OCI-LY7 (cell line): ENCODE data around the gene PDCL2. TPM values are rescaled to one million over a fixed set of nuclear protein-coding genes. Genes with fewer than 3 reads are reported as not detected.

ENCODE experiments used
- BruUV-seq: library from RNA; stranded (reverse); fragments of 400-500 nt; replicated peaks from 2 replicates; lab custom pipeline; 2021; lab: Mats Ljungman, UMichigan
- CTCF ChIA-PET: fragments of 300-600 bp; sonication (Branson Sonifier 250); formaldehyde crosslinking; loops from one replicate; lab custom pipeline; 2022; ENCODE audit warnings: antibody characterized with exemption; ENCODE audit not compliant: unreplicated experiment; lab: Charles Lee
- POLR2A ChIA-PET: fragments of 300-600 bp; sonication (Branson Sonifier 250); formaldehyde crosslinking; loops from one replicate; lab custom pipeline; 2022; ENCODE audit warnings: antibody characterized with exemption; lab: Charles Lee
- DNase-seq: peaks from one replicate; pipeline ENCODE4 v3.0.0-alpha.2; 2015; ENCODE audit warnings: low spot score
- H2AFZ ChIP-seq: fragments of 200-600 bp; sonication (generic), shearing (Covaris generic); 2 replicates; pipeline ENCODE4 v1.6.1; 2014; ENCODE audit warnings: mild to moderate bottlenecking, antibody characterized with exemption, low read length, moderate library complexity
- H3K27ac ChIP-seq: fragments of 200-600 bp; sonication (generic); 2 replicates; pipeline ENCODE4 v1.5.1; 2014; ENCODE audit warnings: mixed run types, low read depth, mild to moderate bottlenecking, moderate library complexity, low read length, inconsistent platforms; ENCODE audit not compliant: poor library complexity, severe bottlenecking
- H3K36me3 ChIP-seq: fragments of 200-600 bp; sonication (generic); 2 replicates; pipeline ENCODE4 v1.6.1; 2014; ENCODE audit warnings: mild to moderate bottlenecking, antibody characterized with exemption, low read length, moderate library complexity, mixed read lengths; ENCODE audit not compliant: insufficient read depth
- H3K4me1 ChIP-seq: fragments of 200-600 bp; sonication (generic); 2 replicates; pipeline ENCODE4 v1.5.1; 2014; ENCODE audit warnings: mild to moderate bottlenecking, low read length; ENCODE audit not compliant: insufficient read depth, poor library complexity, severe bottlenecking
- H3K4me2 ChIP-seq: fragments of 200-600 bp; sonication (generic); 2 replicates; pipeline ENCODE4 v1.6.1; 2014; ENCODE audit warnings: mild to moderate bottlenecking, low read length
- H3K4me3 ChIP-seq: fragments of 200-600 bp; sonication (generic); 2 replicates; pipeline ENCODE4 v1.5.1; 2014; ENCODE audit warnings: mild to moderate bottlenecking, low read depth, low read length; ENCODE audit not compliant: poor library complexity, severe bottlenecking
- H3K79me2 ChIP-seq: fragments of 200-600 bp; sonication (generic); 2 replicates; pipeline ENCODE4 v1.6.1; 2016; ENCODE audit warnings: low read depth, mild to moderate bottlenecking, low read length, moderate library complexity, mixed read lengths; ENCODE audit not compliant: insufficient read depth
- H3K9me2 ChIP-seq: fragments of 200-600 bp; sonication (generic); 2 replicates; pipeline ENCODE4 v1.6.1; 2016; ENCODE audit warnings: mild to moderate bottlenecking, low read length, mixed read lengths; ENCODE audit not compliant: insufficient read depth
- H3K9me3 ChIP-seq: fragments of 200-600 bp; sonication (generic); 2 replicates; pipeline ENCODE4 v1.6.1; 2014; ENCODE audit warnings: mild to moderate bottlenecking, mixed run types, low read length, mixed read lengths
- H4K20me1 ChIP-seq: fragments of 200-600 bp; sonication (generic); 2 replicates; pipeline ENCODE4 v1.6.1; 2014; ENCODE audit warnings: mild to moderate bottlenecking, antibody characterized with exemption, low read length, moderate library complexity, mixed read lengths; ENCODE audit not compliant: insufficient read depth
- EZH2phosphoT487 ChIP-seq: fragments of 200-600 bp; sonication (generic); IDR thresholded peaks from 2 replicates; pipeline ENCODE4 v1.6.1; 2018; ENCODE audit warnings: low read depth, borderline replicate concordance, mild to moderate bottlenecking, mixed run types, antibody characterized with exemption, low read length, moderate library complexity, mixed read lengths
- intact Hi-C: fragments of 100-400 bp; cut with micrococcal nuclease; formaldehyde crosslinking; loops from one replicate; pipeline ENCODE4 v1.10.0; 2022; ENCODE audit not compliant: unreplicated experiment
- total RNA-seq, 2 experiments: library from RNA; depleted of rRNA in 1 of 2; stranded (reverse); fragments of >200 nt in 1 of 2; shearing (Covaris generic) in 1 of 2; gene quantifications; 2 replicates each; pipeline ENCODE4 v1.2.3, GENCODE V29; 2014 to 2022
- TF ChIP-seq, protein P1 (sequence below): fragments of 200-600 bp; sonication (generic); conservative IDR thresholded peaks from 2 replicates; pipeline ENCODE4 v1.5.1; 2014; ENCODE audit warnings: mild to moderate bottlenecking, antibody characterized with exemption, low read length, moderate library complexity, mixed read lengths

Gene PDCL2
- total RNA-seq, 2 experiments from 2014 or later: not detected

- Histone ChIP-seq H3K4me3 (peak within 1 kb of the TSS; percentile 79), H3K9me3 (no peaks in the 10 kb centered on the region), H3K4me1 (peaks cover 7% of the 10 kb centered on the region), H3K9me2 (no peaks in the 10 kb centered on the region), H3K79me2 (no peaks in the 10 kb centered on the region), H3K27ac (peak within 1 kb of the TSS; percentile 45), H4K20me1 (peaks cover 16% of the 10 kb centered on the region; the same call in 1 of the 2 replicates), H2AFZ (peak within 1 kb of the TSS; percentile 92), H3K36me3 (no peaks in the 10 kb centered on the region), H3K4me2 (peak within 1 kb of the TSS; percentile 97)
- ChIA-PET CTCF (interaction anchor here (1.1 kb wide), 1 partner anchor 200 kb away, joined by 3 read pairs; no protein-coding TSS in a partner anchor), POLR2A (interaction anchor here (1.6 to 2.6 kb wide), 2 partner anchors 152 to 201 kb away, joined by 7 to 20 read pairs; partner anchors contain the start of genes SRD5A3 and TMEM165)
- BruUV-seq: no TSS peak
- DNase-seq: peak; percentile 86
- intact Hi-C loops: loop anchor here (1.0 to 5.0 kb wide), 4 partner anchors 152 to 400 kb away; partner anchors contain the start of genes CEP135, EXOC1, SRD5A3 and TMEM165
- no peak for TF ChIP-seq EZH2phosphoT487
- TF ChIP-seq, protein P1, sequence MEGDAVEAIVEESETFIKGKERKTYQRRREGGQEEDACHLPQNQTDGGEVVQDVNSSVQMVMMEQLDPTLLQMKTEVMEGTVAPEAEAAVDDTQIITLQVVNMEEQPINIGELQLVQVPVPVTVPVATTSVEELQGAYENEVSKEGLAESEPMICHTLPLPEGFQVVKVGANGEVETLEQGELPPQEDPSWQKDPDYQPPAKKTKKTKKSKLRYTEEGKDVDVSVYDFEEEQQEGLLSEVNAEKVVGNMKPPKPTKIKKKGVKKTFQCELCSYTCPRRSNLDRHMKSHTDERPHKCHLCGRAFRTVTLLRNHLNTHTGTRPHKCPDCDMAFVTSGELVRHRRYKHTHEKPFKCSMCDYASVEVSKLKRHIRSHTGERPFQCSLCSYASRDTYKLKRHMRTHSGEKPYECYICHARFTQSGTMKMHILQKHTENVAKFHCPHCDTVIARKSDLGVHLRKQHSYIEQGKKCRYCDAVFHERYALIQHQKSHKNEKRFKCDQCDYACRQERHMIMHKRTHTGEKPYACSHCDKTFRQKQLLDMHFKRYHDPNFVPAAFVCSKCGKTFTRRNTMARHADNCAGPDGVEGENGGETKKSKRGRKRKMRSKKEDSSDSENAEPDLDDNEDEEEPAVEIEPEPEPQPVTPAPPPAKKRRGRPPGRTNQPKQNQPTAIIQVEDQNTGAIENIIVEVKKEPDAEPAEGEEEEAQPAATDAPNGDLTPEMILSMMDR: peak; percentile 68
Observed at GRCh38 chr4:55546756-55547465, 45.1 kb downstream of the PDCL2 start, which contains the start of gene CLOCK. Gene CLOCK (minus strand): TSS chr4:55546909. CDS start chr4:55482785, 64,124 bp downstream.

- Histone ChIP-seq H3K4me2 (peak overlapping the region; percentile 97), H4K20me1 (peaks cover 18% of the 10 kb centered on the region; the same call in 1 of the 2 replicates), H3K79me2 (no peaks in the 10 kb centered on the region), H3K27ac (peak overlapping the region; percentile 45), H3K9me2 (no peaks in the 10 kb centered on the region), H3K9me3 (no peaks in the 10 kb centered on the region), H2AFZ (peak overlapping the region; percentile 92), H3K36me3 (no peaks in the 10 kb centered on the region), H3K4me1 (peaks cover 7% of the 10 kb centered on the region), H3K4me3 (peak overlapping the region; percentile 79)
- no TSS peak for BruUV-seq
- CTCF ChIA-PET: interaction anchor here (0.7 to 1.1 kb wide), 2 partner anchors 151 to 199 kb away, joined by 3 read pairs; no protein-coding TSS in a partner anchor
- POLR2A ChIA-PET: interaction anchor here (0.9 to 2.6 kb wide), 3 partner anchors 152 to 843 kb away, joined by 3 to 20 read pairs (median 7); partner anchors contain the start of genes SRD5A3 and TMEM165
- TF ChIP-seq EZH2phosphoT487: no peak
- TF ChIP-seq, protein P1: no peak
- no peak for DNase-seq
- intact Hi-C loops: loop anchor here (2.0 to 5.0 kb wide), 3 partner anchors 200 to 401 kb away; partner anchors contain the start of genes CEP135, EXOC1 and SRD5A3
Observed at GRCh38 chr4:55546506-55546755, 45.6 kb downstream of the PDCL2 start.
